Measurements from ENCODE around the gene NLRP6. TPM values are rescaled to one million over a fixed set of nuclear protein-coding genes. Genes with fewer than 3 reads are reported as not detected.
"Not testable (repeated sequence)": the region's sequence is repeated elsewhere in the genome, so short reads cannot be mapped to it uniquely, and the experiment has no call there.

Gene NLRP6
- polyA plus RNA-seq, 1 donor, result not detected

- no peak for DNase-seq (ENCODE audit: low read depth)
These were observed 3.4 kb downstream of the NLRP6 start for GRCh38 chr11:281486-282161.

DNA sequence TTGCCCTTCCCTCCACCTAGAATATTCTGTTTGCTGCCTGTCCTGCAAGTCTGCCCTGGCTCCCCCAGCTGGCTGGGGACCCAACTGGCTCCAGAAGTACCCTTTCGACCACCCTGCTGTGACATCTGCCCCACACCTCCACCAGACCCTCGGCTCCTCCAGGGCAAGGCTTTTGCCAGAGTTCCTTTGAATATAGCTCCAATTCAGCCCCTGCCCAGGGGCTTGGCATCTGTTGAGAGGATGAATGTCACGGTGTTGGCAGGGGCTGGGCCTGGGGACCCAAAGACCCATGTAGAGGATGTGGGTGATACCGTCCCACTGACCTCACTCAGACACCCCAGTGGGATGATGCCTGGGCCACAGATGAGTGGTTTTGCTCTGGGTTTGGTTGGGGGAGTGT is 4.0 kb downstream of the NLRP6 start:
- DNase-seq (ENCODE audit: low read depth), result no peak

DNA sequence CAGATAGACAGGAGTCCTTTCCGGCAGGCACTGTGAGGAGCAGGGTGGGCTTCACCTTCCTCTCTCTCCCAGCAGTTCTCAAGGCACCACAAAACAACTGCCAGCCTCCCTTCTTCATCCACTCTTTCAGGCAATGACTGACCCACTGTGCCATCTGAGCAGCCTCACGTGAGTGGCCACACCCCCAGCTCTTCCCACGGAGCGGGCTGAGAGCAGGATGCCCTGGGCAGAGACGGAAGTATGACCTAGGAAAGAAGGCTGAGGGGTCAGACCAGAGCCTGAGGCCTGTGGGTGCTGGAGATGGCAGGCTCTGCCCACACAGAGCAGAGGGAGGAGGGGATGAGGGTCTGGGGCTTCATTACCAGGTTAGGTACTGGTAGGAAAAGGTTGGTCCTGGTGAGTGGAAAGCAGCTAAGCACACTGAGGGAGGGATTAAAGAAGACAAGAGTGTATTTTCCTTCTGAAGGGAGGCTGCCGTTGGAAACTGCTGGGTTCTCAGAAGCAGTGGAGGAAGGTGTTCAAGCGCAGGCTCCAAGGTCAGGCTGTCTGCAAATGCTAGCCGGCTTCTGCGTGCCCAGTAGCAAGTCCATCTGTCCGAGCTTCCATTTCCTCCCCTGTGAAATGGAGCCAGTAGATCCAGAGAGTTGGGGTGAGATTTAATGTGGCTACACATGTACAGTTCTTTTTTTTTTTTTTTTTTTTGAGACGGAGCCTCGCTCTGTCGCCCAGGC is 4.6 kb downstream of the NLRP6 start:
- DNase-seq (ENCODE audit: low read depth), result no peak

DNA sequence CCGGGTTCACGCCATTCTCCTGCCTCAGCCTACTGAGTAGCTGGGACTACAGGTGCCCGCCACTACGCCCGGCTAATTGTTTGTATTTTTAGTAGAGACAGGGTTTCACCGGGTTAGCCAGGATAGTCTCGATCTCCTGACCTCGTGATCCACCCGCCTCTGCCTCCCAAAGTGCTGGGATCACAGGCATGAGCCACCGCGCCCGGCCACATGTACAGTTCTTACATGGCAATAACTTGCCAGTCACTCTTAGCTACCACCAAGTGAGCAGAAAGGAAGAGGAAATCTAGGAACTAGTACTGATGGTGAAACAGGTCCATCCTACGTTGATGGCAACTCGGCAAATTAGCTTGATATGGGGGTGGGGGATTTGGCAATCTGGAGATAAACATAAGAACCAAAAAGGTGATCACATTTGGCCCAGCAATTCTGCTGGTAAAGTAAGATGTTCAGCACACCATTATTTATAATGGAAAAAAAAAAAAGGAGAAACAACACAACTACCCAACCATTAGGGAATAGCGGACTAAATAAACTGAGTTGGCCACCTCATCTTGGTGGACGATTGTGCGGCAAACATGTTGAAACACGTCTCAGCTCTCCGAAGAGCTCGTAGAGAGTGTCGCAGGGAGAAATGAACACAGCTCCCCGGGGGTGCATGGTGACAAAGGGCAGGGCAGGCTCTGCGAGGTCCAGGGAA is 5.3 kb downstream of the NLRP6 start:
- no peak for DNase-seq (ENCODE audit: low read depth)

DNA sequence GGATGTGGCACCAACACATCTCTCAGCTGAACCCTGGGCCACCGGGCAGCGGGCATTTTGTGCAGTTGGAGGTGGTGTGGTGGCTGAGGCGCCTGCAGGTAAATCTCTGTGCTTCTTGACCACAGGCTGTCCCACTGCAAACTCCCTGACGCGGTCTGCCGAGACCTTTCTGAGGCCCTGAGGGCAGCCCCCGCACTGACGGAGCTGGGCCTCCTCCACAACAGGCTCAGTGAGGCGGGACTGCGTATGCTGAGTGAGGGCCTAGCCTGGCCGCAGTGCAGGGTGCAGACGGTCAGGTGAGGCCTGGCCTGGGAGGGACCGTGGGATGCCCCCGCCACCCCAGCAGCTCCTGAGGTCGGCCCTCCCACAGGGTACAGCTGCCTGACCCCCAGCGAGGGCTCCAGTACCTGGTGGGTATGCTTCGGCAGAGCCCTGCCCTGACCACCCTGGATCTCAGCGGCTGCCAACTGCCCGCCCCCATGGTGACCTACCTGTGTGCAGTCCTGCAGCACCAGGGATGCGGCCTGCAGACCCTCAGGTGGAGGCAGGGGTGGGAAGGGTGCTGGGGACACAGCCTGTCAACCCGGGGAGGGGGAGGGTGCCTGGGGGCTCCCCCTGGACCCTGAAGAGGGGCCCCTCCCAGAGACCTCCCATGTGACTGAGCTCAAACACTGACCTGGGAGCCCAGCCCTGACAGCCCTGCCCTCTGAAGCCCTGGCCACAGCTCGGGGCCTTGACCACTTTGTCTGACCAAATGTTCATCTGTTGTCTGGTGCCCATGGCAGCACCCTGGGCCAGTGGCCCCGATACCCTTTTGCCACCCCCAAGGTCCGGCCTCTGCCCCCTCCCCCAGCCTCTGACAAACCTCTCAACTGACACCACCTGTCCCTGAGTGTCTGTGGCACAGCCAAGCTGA is 6.2 kb downstream of the NLRP6 start:
- no peak for DNase-seq (ENCODE audit: low read depth)

DNA sequence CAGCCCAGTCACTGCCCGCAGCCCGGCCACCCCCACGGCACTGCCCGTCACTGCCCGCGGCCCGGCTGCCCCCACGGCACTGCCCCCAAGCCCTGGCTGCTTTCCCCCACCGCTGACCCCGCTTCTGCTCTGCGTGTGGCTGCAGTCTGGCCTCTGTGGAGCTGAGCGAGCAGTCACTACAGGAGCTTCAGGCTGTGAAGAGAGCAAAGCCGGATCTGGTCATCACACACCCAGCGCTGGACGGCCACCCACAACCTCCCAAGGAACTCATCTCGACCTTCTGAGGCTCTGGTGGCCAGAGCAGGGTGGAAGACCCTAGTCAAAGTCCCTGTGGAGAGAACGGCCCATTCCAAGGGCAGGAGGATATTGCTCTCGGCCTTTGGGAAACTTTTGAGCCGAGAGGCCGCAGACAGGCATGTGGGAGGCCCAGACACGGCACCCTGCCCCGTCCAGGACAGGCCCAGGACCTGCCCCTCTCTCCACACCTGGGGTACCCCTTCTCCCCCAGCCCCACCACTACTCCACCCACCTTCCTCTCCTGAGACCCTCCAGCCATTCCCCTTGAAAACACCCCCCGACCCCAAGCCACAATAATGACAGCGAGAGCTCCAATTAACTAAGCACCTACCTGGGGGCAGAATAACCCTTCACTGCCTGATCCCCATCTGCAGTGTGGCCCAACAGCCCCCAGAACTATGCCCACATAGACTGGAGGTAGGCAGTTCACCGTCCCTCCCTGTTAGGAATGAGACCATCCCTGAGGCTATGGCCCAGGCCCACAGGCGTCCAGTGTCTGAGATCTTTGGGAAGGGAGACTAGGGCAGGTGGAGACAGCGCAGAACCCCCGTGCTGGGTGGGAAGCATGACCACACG is 7.0 kb downstream of the NLRP6 start:
- DNase-seq (ENCODE audit: low read depth), result no peak

DNA sequence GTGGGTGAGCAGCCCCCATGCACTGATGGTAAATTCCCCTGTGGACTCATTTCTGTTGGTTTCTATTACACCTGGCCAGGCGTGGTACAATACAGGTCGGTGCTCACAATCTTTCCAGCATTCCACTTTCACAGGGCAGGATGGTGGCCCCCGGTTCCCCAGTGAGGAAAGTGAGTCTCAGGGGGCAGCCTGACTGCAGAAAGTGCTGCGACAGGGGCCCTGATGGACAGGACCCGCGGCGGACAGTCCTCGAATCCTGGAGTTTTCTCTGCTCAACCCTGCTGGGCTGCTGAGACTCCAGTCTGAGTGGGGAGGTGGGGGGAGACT is 7.7 kb downstream of the NLRP6 start:
- DNase-seq (ENCODE audit: low read depth), result no peak

DNA sequence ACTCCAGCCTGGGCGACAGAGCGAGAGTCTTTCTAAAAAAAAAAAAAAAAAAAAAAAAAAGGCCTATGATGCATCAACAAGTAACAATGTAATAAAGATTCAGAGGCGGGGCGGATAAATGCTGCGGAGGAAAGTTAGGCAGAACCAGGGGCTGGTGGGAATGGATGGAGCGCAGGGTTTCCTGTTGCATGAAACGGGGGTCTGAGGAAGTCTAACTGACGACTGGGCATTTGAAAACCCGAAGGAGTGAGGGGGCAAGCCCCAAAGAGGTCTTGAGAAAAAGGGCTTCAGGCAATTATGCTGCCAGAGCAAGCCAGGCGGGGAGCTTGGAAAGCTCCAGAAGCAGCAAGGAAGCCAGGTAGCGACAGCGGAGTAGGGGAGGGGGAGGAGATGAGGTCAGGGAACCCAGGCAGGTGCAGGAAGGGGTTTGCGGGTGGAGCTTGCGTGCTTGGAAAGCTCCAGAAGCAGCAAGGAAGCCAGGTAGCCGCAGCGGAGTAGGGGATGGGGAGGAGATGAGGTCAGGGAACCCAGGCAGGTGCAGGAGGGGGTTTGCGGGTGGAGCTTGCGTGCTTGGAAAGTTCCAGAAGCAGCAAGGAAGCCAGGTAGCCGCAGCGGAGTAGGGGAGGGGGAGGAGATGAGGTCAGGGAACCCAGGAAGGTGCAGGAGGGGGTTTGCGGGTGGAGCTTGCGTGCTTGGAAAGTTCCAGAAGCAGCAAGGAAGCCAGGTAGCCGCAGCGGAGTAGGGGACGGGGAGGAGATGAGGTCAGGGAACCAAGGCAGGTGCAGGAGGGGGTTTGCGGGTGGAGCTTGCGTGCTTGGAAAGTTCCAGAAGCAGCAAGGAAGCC is 9.0 kb downstream of the NLRP6 start:
- DNase-seq (ENCODE audit: low read depth), result not testable (repeated sequence)

- DNase-seq (ENCODE audit: low read depth), result no peak
These were observed 9.7 kb downstream of the NLRP6 start for GRCh38 chr11:287821-288477.

DNA sequence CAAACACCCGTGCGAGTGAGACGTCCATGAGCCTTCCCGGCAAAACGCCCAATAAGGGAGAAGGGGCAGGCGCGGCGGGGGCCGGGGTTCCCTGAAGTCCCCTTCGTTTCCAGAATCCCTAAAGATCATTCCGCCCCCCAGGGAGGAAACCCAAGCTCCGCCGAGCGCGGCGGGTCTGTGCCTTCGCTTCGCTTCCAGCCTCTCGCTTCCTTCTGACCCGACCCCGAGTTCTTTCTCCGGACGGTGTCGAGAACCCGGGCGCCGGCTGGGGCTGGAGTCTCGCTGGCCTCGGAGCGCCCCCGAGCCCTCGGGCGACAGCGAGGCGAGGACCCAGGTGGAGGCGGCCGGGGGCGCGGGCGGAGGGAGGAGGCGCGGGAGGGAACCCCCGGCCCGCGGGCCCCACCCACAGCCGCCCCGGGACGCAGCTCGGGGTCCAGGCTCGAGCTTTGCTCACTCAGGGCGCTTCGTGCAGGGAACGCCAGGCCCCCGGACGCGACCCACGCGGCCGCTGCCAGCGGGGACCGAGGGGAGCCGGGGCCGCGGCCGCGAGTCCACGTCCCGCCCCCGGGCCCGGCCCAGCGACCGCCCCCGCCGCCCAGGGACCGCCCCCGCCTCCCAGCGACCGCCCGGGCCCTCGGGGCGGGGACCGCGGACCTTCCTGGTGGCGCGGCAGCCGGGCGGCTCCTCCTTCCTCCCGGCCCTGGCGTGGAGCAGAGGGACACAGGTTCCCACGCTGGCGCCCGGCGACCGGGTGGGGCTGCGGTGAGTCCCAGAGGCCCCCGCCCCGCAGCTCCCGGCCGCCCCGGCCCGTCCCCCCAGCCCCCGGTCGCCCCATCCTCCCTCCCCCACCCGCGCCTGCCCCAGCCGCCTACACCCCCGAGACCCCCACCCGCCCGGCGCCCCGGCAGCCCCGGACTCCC is 10.5 kb downstream of the NLRP6 start, which contains the start of gene PGGHG:
Gene PGGHG, plus strand, starts transcription at position 649 of the 920 bp plus-strand sequence. CDS start 691 bp downstream, outside the sequence.
- no peak for DNase-seq (ENCODE audit: low read depth)

- no peak for DNase-seq (ENCODE audit: low read depth)
These were observed 11.1 kb downstream of the NLRP6 start for GRCh38 chr11:289398-289711.

DNA sequence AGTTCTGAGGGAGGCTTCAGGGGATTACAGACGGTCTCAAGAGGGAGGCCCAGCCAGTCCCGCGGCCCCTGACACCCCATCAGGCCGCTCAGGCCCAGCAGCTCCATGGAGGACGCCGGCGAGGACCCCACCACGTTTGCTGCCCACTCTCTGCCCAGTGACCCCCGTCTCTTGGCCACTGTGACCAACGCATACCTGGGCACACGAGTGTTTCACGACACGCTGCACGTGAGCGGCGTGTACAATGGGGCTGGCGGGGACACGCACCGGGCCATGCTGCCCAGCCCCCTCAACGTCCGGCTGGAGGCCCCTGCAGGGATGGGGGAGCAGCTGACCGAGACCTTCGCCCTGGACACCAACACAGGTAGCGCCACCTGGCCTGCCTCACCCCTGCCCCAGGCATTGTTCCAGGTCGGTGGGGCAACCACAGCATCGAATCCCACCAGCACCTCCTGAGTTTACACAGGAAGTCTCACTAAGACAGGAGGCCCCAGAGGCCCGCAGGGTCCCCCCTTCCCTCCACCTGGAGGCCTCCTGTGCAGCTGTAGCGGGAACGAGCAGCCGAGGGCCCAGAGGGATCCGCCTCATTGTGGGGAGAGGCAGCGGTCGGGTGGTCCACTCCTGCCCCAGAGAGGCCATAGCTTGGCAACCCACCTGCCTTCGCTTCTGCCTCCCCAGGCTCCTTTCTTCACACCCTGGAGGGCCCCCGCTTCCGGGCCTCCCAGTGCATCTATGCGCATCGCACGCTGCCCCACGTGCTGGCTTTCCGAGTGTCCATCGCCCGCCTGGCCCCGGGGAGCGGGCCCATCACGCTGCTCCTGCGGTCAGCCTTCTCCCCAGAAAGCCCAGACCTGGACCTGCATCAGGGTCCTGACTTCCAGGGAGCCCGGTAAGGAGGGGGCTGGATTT is 11.8 kb downstream of the NLRP6 start:
- DNase-seq (ENCODE audit: low read depth), result no peak

- no peak for DNase-seq (ENCODE audit: low read depth)
These were observed 12.5 kb downstream of the NLRP6 start for GRCh38 chr11:290621-291231.

DNA sequence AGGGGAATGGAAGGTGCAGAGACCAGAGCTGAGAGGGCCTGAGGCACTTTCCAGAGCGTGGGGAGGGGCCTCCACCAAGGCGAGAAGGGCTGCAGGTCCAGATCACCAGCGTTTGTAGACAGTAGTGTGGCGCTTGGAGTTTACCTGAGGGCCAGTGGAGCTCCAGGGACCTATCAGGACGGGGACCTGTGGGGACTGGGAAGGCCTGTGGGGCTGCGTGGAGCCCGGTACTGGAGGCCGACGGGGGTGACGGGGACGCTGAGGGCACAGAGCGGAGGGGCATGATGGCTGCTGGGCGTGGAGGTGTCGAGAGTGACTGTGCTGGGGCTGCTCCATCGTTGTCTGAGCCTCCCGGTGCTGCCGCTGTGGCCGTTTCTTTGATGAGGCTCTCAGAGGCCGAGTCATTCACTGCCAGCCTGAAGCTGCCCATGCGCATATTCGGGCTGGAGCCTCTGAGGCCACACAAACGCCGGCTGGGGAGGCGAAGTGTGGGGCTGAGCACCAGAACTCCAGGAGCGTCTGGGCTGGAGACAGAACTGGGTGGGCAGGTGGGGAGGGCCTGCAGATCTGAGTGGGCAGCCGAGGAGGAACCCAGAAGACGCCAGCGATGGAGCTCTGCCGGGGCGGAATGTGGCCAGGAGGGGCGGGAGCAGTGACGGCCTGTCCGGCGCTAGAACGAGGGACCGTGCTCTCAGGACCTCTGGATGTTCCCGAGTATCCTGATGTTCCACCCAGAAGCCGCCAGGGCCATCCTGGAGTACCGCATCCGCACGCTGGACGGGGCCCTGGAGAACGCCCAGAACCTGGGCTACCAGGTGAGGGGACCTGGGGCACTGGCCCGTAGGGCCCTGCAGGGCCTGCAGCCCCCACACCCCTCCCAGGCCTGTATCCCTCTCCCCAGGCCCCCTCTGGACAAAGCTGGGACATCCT is 13.3 kb downstream of the NLRP6 start:
- no peak for DNase-seq (ENCODE audit: low read depth)

GRCh38 chr11:292211-293121 is 14.3 kb downstream of the NLRP6 start:
- DNase-seq (ENCODE audit: low read depth), result no peak

Data from forelimb muscle (tissue), 1 donor.